Pancreas (tissue), 10 donors: ENCODE results near the gene MESP1. TPM values are rescaled to one million over a fixed set of nuclear protein-coding genes. Genes with fewer than 3 reads are reported as not detected.

ENCODE experiments used
- ATAC-seq, 4 donors: fragments of 200-7000 bp; cut with Tn5 transposase; one replicate each; pipeline versions ENCODE4 v1.8.0 to v1.9.1; 2020; ENCODE audit warnings: mild to moderate bottlenecking in 4 of 4, moderate library complexity in 4 of 4
- DNase-seq, 6 donors: peaks; one replicate each; pipeline ENCODE4 v3.0.0-alpha.2; 2020
- FAIRE-seq: peaks from 2 replicates; lab custom pipeline; 2012; peaks lifted over from hg19 to GRCh38; lab: Jason Lieb, UNC
- H3K27ac ChIP-seq, 4 donors: fragments of 200-600 bp; sonication (generic); 1 replicate in 3 of 4; 2 replicates in 1 of 4; pipeline versions ENCODE4 v1.5.0 to v1.8.0; 2020
- H3K27me3 ChIP-seq, 4 donors: fragments of 200-600 bp; one replicate each; pipeline ENCODE4 v1.8.0; 2021
- H3K36me3 ChIP-seq, 3 donors: fragments of 200-600 bp; sonication (generic) in 1 of 3; one replicate each; pipeline versions ENCODE4 v1.5.0 to v1.8.0; 2020 to 2021
- H3K4me1 ChIP-seq, 3 donors: fragments of 200-600 bp; one replicate each; pipeline ENCODE4 v1.8.0; 2021
- H3K4me3 ChIP-seq, 4 donors: fragments of 200-600 bp; sonication (generic) in 2 of 4; one replicate each; pipeline versions ENCODE4 v1.5.0 to v1.8.0; 2020 to 2021
- H3K9me3 ChIP-seq, 4 donors: fragments of 200-600 bp; one replicate each; pipeline ENCODE4 v1.8.0; 2021
- CTCF ChIP-seq, 4 donors: fragments of 200-600 bp; sonication (generic) in 3 of 4; IDR thresholded peaks; one replicate each; pipeline versions ENCODE4 v1.5.0 to v1.8.0; 2021; ENCODE audit warnings: antibody characterized with exemption in 4 of 4
- WGBS, 2 donors: extraction: QIAGEN DNeasy Blood & Tissue Kit; methylation state at CpG; one replicate each; pipeline ENCODE4 v1.1.7; 2013; 5-methylcytosine and 5-hydroxymethylcytosine counted together
- intact Hi-C, 3 donors: fragments of 100-400 bp; cut with DNase I; formaldehyde crosslinking; loops; one replicate each; pipeline versions ENCODE4 v1.11.1 to v1.14.2; 2022
- polyA plus RNA-seq, 2 donors: library from polyadenylated mRNA; stranded (reverse); fragments of 200-250 nt; gene quantifications; one replicate each; pipeline ENCODE4 v1.2.3, GENCODE V29; 2013
- total RNA-seq, 6 donors: library from RNA; stranded (reverse); fragmentation: NEBNext Ultra II Directional in 4 of 6; extraction: Animal tissue kit (Norgen Biotek cat#: 25700) in 4 of 6; gene quantifications; one replicate each; pipeline versions ENCODE4 v1.2.1 to v1.2.4, GENCODE V29; 2021 to 2023
- donor health status: healthy with polysubstance abuse.
- donor health status: DM: no; HTN: no; CAD: no; lungs with moderate emphysema.
- donor health status: DM: no; HTN: no; CAD: no.
- donor health status: control.
- donor health status: control.
- donor health status: Bipolar disorder and iron deficiency.
- donor health status: DM: yes; HTN: yes; CAD: no.
- donor health status: DM: no; HTN: no; CAD: no.
- donor health status: DM: no; HTN: no; CAD: no.
- donor health status: DM: yes; HTN: yes; CAD: no.

MESP1 gene
- total and polyA plus RNA-seq, 8 donors, result 1.1 to 4.0 (median 2.3) TPM

- no peak overlapping the region for H3K27ac ChIP-seq
- H3K36me3 ChIP-seq, result peaks cover 0 to 5% (median 4%) of the 10 kb centered on the region in 3 donors
- 73 to 76% methylated on average over 15 of the region's 15 CpGs for WGBS, 2 donors
- peak; percentile 30 to 56 (median 44) for ATAC-seq
- DNase-seq, result peak in 4 of 6 donors; percentile 29 to 52 (median 38)
- H3K4me1 ChIP-seq, result peaks cover 9 to 34% (median 16%) of the 10 kb centered on the region in 3 donors
- no peaks in the 10 kb centered on the region for H3K9me3 ChIP-seq
- H3K4me3 ChIP-seq, result no peak overlapping the region
- FAIRE-seq, result no peak
- no peaks in the 10 kb centered on the region for H3K27me3 ChIP-seq
- intact Hi-C loops, result no loop called here
- TF ChIP-seq CTCF (IDR thresholded peaks at IDR 0.05), result no peak
Observed at GRCh38 chr15:89781891-89782618, 31.0 kb upstream of the MESP1 start.

GRCh38 chr15:89781055-89781454, 30.0 kb upstream of the MESP1 start:
- peaks cover 8 to 30% (median 13%) of the 10 kb centered on the region in 3 donors for H3K4me1 ChIP-seq
- no peak for FAIRE-seq
- no peak for TF ChIP-seq CTCF (IDR thresholded peaks at IDR 0.05)
- ATAC-seq, result no peak
- peak in 1 of 6 donors; percentile 35 for DNase-seq
- H3K36me3 ChIP-seq, result peaks cover 0 to 5% (median 4%) of the 10 kb centered on the region in 3 donors
- WGBS, 2 donors, result 90 to 91% methylated on average over 6 of the region's 6 CpGs
- no peaks in the 10 kb centered on the region for H3K27me3 ChIP-seq
- no peak overlapping the region for H3K27ac ChIP-seq
- H3K4me3 ChIP-seq, result no peak overlapping the region
- H3K9me3 ChIP-seq, result no peaks in the 10 kb centered on the region
- intact Hi-C loops, result no loop called here

GRCh38 chr15:89780601-89781000, 29.6 kb upstream of the MESP1 start:
- no peaks in the 10 kb centered on the region for H3K27me3 ChIP-seq
- H3K36me3 ChIP-seq, result peaks cover 0 to 5% (median 4%) of the 10 kb centered on the region in 3 donors
- H3K9me3 ChIP-seq, result no peaks in the 10 kb centered on the region
- WGBS, 2 donors, result 81 to 83% methylated on average over 6 of the region's 6 CpGs
- no peak for TF ChIP-seq CTCF (IDR thresholded peaks at IDR 0.05)
- intact Hi-C loops, result no loop called here
- FAIRE-seq (no peak), ATAC-seq (no peak), DNase-seq (peak in 1 of 6 donors; percentile 2)
- H3K4me1 ChIP-seq, result peaks cover 9 to 33% (median 12%) of the 10 kb centered on the region in 3 donors
- no peak overlapping the region for H3K27ac ChIP-seq
- no peak overlapping the region for H3K4me3 ChIP-seq

GRCh38 chr15:89778861-89779260, 27.8 kb upstream of the MESP1 start:
- DNase-seq, result no peak
- H3K27me3 ChIP-seq, result no peaks in the 10 kb centered on the region
- H3K4me3 ChIP-seq, result no peak overlapping the region
- no peak overlapping the region for H3K27ac ChIP-seq
- no peak for FAIRE-seq
- 92 to 93% methylated on average over 4 of the region's 4 CpGs for WGBS, 2 donors
- intact Hi-C loops, result no loop called here
- no peaks in the 10 kb centered on the region for H3K9me3 ChIP-seq
- no peak for TF ChIP-seq CTCF (IDR thresholded peaks at IDR 0.05)
- no peaks in the 10 kb centered on the region for H3K36me3 ChIP-seq
- no peak for ATAC-seq
- peaks cover 3 to 18% (median 6%) of the 10 kb centered on the region in 3 donors for H3K4me1 ChIP-seq
